IPS-NIHi11 (cell line): ENCODE results near the gene BCAS1.

Source experiments
- DNase-seq: peaks from one replicate; pipeline ENCODE4 v3.0.0; 2012; ENCODE audit warnings: mixed read lengths, low spot score

The BCAS1 gene

GRCh38 chr20:53960579-53961272, 109.7 kb downstream of the BCAS1 start:
- DNase-seq, result no peak

DNA sequence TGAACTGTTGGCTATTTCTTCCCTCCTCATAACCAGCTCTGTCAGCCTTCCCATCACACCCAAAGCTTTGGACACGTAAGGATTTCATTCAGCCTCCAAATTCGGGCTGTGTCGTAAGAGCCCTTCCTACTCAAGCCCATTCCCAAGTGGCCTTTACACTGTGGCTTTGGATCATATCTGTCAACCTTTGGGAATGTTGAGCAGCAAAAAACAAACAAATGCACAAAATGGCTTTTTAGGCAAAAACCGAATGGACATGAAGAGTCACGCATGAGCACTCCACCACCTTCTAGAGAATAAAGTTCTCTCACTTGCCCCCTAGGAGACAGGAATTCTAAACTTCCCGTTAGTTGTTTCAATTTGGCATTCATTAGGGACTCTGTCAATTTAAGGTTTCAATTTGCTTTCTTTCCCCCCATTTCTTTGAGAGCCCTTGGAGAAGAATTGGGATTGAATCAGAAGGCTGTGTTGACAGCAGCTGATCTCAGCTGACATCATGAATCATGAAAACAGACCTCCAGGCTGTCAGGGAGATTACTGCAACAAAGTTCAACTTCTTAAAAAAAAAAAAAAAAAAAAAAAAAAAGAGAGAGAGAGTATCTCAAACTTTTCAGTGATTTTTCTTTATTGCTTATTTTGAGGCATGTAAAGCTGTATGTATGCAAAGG, 110.3 kb downstream of the BCAS1 start:
- DNase-seq, result no peak

GRCh38 chr20:53958260-53958659, 112.1 kb downstream of the BCAS1 start:
- DNase-seq, result no peak

DNA sequence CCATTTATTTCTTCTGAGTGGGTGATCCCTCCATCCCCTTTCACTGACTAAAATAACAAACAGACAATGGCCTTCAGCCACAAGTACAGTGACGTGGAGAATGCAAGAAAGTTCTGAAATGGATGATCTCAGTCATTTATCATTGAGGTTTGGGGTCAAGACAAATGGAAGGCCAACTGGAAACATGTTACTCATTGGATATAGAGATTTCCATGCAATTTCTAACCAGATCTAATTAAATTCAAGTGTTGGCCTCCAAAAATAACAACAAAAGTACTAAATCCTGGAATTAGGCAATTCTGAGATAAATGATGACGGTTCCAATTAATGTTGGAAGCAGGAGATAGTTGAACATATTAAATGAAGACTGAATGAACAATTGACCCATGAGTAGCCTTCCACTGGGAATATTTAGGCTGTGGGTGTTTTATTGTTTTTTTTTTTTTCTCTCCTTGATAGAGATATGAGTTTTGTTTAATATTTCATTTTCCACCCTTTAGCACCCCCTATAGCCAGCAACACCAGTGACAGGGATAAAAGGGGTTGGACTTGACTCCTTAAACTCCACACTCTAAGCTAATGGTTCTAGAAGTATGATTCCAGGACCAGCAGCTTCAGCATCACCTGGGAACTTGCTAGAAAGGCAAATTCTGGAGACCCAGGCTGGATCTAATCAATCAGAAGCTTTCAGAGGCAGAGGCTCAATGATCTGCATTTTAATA, 112.8 kb downstream of the BCAS1 start:
- no peak for DNase-seq

GRCh38 chr20:53956013-53956715, 114.2 kb downstream of the BCAS1 start:
- DNase-seq, result no peak

DNA sequence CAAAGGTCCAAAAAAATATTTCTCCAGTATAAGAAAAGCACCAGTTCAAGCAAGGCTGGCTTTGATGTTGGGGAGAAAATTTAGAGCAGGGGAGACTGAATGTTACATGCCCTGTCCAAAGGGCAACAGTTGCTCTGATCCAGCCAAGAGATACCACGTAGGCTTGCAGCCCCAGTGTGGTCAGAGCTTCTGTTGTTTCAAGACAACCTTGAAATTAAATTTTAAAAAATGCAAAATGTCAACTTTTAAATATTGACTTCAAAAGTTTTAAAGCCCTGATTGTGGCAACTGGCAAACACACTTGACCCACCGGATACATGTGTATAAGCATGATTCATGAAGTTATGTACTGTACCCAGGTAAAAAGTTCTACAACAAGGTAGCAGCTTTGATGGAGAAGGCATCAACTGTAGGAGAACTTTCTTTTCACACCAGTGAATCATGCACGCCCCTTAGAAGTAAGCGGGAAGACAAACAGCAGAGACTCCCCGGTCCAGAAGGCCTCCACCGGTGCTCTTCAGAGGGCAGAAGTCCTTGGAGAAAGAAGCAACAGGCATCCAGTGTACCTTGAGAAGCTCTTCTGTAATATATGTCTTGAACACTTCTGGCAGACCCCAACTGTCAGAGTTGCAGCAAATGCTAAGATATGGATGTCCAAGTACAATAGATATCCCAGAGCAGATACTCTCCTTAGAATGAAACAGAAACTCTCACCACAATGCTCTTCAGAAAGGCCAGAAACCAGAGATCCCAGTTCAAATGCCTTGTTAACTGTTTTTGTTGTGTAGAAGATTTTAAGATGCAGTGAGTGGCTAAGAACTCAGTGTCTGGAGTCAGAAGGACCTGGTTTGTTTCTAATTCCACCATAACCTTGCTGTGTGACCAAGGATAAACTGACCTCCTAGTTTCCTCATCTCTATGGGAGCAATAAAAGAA, 115.4 kb downstream of the BCAS1 start:
- DNase-seq, result no peak

DNA sequence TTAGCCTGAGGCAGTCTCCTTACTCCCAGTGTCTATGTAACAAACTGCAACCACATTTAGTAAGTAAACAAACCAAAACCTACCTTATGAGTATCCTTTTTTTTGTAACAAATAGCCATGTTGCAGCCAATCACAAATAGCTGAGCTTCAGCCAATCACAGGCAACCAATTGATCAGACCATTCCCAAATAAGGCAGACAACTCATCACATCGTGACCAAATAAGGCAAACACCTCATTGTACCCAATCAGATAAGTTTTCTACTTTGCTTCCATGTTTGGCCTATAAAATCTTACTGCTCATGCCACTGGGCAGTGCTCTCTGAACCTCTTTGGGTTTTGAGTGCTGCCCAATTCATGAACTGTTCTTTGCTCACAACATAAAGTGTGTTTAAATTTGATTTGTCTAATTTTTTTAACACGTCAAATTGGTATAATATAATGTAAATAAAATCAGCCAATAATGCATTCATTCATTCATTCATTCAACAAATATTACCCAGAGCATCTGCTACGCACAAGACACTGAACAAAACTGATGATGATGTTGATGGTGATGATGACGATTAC, 117.8 kb downstream of the BCAS1 start:
- DNase-seq, result no peak

- no peak for DNase-seq
Observed at GRCh38 chr20:53950578-53950977, 119.8 kb downstream of the BCAS1 start.

DNA sequence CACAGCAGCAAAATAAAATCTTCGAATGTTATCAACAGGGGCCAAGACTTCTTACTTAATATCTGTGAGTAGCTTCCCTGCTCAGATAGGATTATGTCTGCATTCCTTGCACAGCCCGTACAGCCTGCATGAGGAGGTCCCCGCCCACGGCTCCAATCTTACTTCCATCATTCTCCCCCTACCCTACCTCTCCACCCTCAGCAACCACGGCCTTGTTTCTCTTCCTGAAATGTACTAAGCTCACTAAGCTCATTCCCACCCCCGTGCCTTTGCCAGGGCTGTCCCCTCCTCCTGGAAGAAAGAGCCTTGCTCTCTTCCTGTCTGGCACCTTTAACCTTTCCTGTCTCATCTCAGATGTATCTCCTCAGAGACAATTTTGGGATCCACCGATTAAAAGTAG, 120.4 kb downstream of the BCAS1 start:
- DNase-seq, result no peak

- no peak for DNase-seq
Observed at GRCh38 chr20:53949319-53949839, 121.0 kb downstream of the BCAS1 start.

GRCh38 chr20:53948383-53949318, 121.7 kb downstream of the BCAS1 start:
- DNase-seq, result no peak

DNA sequence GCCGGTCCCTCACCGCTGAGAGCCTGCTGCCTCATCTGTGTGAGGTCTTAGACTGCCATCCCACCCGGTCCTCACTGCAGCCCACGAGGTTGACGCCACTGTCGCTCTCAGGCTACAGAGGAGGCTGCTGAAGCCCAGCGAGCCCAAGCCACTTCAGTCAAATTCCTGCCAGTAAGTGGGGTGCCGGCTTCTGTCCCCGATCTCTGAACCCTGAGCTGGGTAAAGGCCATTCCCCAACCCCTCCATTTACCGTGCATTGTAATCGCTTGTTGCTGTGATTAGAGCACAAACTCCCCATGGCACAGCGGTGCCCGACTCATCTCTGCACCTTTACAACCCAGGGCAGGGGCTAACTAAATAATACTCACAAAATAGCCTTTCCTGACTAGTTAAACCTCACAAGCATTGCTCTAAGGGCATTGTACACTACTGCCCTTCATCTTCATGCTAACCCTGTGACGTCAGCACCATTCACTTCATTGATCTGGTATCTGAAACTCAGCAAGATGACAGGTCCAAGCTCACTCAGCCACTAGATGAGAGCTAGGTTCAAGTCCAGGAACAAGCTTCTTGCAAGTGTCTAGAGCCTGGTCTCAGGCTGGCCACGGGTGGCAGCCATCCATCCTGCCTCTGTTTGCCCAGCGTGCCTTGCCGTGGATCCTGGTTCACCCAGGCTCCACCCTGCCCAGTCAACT, 122.7 kb downstream of the BCAS1 start:
- DNase-seq, result no peak

- DNase-seq, result no peak
Observed at GRCh38 chr20:53946106-53946505, 124.3 kb downstream of the BCAS1 start.

DNA sequence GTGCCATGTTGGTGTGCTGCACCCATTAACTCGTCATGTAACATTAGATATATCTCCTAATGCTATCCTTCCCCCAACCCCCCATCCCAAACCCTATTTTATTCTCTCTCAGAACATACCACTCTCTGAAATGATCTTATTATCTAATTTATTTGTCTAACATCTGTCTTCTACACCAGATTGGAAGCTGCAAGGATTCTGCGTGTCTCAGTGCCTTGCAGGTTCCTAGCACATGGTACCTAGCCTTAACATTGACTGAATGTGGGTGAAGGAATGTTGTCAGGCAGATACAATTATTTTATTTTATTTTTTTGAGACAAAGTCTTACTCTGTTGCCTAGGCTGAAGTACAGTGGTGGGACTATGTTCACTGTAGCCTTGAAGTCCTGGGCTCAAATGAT, 124.9 kb downstream of the BCAS1 start:
- DNase-seq, result no peak

GRCh38 chr20:53944796-53945195, 125.6 kb downstream of the BCAS1 start:
- DNase-seq, result no peak

GRCh38 chr20:53943522-53944291, 126.7 kb downstream of the BCAS1 start:
- DNase-seq, result peak; percentile 46

DNA sequence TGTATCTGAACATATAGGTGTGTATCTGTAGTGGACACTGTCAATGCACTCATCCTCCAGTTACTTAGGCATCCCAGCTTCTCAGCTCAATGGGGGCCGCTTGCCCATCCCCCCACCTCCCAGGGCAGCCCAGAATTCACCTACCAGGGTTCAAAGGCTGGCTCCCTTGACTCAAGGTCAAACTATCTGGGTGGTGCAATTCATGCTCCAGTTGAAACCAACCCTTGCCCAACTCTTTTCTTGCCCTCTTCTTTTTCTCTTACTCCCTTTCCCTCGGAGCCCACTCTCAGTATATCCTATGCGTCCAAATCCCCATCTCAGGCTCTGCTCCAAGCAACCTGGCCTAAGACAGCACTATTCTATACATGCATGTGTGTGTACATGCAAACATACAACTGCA, 127.4 kb downstream of the BCAS1 start:
- DNase-seq, result no peak

- DNase-seq, result no peak
Observed at GRCh38 chr20:53942472-53942816, 128.0 kb downstream of the BCAS1 start.
